HCEC 1CT (cell line): Measurements from ENCODE around the gene GPX3.

Source experiments
- DNase-seq: peaks from one replicate; pipeline ENCODE4 v3.0.0-alpha.2; 2017

GPX3 gene

GRCh38 chr5:151034422-151035379, 14.3 kb downstream of the GPX3 start:
- no peak for DNase-seq

GRCh38 chr5:151036556-151036955, 16.2 kb downstream of the GPX3 start:
- no peak for DNase-seq

DNA sequence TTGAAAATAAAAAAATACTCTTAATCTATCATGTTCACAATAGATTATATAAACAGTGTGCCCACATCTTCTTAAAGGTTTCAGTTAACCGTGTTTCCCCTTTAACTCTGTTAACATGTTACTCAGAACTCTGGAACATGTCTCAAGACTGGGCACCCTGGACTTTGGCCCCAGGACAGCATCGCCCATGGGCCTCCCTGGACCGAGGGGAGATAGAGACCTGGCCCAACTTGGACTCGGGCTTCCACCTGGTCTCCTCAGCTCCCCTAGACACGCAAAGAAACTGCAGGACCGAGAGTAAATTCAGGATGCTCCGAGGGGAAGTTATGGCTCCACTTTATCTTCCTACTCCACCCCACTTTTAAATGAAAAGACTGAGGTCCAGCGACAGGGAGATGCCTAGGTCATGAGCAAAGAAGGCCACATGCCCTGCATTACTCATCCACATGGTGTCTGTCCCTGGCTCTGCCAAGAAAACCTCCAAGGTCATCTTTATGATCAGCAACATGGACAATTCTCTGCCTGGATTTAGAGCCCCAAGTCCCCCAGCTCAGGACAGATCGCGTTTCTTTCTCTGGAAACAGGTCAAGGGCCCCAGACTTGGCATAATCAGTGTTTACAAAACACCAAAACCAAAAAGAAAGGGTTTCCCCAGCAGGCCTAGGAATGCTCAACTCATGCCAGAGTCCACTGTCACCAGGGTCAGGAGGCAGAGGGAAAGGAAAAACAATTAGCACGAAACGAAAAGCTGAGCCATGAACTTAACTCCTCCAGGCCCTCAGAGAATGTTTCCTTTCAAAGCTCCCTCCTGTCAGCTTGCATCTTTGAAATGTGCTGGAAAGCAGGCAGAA, 17.4 kb downstream of the GPX3 start:
- peak; percentile 53 for DNase-seq

- no peak for DNase-seq
Measured at GRCh38 chr5:151038412-151038745, 18.0 kb downstream of the GPX3 start.

DNA sequence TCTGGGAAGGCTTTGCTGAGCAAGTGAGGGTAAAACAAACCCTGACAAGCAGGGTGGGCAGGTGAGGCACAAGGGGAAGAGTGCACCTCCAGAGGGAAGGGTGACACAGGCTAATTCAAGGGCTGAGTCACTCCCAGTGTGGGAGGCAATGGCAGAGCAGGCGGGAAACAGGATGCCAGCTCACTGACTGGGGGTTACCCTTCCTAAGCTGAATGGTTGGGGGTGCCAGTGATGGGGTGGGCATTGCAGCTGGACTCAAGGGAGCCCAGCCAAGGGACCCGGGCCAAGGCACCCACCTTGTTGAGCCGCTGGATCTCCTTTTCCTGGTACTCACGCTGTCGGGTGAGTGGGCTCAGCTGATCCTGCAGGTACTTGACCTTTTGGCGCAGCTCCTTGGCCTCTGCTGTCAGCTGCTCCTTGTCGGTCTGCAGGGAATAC, 18.4 kb downstream of the GPX3 start:
- DNase-seq, result no peak

- DNase-seq, result no peak
Measured at GRCh38 chr5:151039665-151040064, 19.3 kb downstream of the GPX3 start.

- peak; percentile 57 for DNase-seq
Measured at GRCh38 chr5:151040211-151040747, 19.9 kb downstream of the GPX3 start.

- no peak for DNase-seq
Measured at GRCh38 chr5:151041577-151042268, 21.3 kb downstream of the GPX3 start.

- DNase-seq, result no peak
Measured at GRCh38 chr5:151042453-151043093, 22.2 kb downstream of the GPX3 start.

DNA sequence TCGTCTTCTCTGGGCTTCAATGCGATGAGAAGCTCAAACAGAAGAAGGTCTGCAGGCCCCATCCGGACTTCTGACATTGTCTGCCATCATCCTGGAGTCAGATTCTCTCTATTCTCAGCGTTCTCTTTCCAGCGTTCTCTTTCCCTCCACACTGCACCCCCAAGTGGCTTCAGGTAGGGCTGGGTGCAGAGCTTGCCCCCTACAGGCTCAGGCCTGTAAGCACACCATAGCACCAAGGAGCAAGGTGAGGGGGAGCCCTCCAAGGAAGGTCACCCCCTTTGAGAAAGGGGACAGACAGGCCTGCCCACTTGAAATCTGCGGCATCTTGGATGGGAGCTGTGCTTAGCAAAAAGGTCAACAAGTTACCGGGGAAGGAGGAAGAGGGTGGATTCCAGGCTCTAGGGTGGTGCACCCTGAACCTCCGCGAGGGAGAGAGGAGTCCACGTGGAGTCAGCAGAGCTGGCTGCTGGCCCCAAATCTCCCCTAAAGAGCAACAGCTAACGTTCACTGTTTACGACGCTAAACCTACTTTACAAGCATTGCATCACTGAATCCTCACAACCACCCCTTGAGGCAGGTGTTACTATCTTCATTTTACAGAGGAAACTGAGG, 27.5 kb downstream of the GPX3 start:
- no peak for DNase-seq

DNA sequence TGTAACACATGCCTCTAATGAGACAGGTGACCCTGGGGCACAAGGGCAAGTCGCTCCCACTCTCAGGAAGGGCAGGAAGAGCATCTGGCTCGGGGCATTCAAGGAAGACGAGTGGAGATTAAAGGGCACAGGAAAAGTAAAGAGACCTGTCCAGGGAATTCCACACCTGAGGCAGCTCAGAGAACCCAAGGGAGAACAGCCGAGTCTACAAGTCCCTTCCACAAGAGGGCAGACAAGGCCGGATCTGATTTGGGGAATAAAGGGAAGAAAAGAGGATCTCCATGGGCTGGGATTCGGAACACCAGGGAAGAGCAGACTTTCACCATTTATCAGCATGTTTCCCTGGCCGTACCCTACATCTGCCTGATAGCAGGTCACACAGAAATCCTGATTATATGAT, 28.1 kb downstream of the GPX3 start:
- DNase-seq, result no peak

GRCh38 chr5:151051066-151051930, 30.9 kb downstream of the GPX3 start:
- peak; percentile 70 for DNase-seq

DNA sequence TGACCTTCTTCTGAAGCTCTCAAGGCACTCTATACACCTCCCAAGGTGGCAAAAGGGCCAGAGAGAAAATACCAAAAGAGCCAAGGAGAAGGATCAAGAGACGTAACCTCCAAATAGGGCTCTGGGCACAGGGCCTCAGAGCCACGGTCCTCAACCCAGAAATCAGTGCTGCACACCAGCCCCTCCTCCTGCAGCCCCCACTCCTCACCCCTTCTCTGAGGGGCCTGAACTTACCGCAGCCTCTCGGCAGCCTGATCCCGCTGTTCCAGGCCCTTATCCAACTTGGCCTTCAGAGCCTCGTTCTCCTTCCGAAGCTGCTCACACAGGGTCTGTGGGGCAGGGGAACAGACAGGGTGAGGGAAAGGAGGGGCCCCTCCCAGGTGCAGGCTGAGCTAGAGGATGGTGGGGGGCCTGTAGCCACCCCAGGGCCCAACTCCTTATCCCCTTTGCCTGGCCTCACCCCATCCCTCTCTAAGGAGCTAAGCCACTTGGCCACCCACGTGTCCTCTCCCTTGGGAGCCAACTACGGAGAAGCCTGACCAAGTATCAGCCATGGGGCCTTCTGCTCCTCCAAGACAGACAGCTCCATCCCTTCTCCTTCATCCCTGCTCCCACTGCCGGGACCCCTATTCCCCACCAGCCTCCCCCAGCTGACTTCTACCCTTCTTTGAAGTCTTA, 31.7 kb downstream of the GPX3 start:
- no peak for DNase-seq

DNA sequence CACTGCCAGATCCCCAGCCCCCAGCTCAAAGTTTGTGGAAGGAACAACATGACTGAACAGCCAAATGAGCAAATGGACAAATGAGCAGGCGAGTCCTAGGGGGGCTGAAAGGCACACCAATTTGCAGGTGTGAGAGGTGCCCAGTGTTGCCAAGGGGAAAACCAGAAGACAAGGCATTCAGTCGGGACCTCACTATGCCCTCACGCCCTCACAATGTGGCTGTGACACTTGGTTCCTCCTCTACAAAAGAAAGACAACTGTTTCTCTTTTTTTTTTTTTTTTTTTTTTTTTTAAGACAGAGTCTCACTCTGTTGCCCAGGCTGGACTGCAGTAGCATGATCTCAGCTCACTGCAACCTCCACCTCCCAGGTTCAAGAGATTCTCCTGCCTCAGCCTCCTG, 32.4 kb downstream of the GPX3 start:
- DNase-seq, result no peak

GRCh38 chr5:151053796-151054462, 33.5 kb downstream of the GPX3 start:
- no peak for DNase-seq

DNA sequence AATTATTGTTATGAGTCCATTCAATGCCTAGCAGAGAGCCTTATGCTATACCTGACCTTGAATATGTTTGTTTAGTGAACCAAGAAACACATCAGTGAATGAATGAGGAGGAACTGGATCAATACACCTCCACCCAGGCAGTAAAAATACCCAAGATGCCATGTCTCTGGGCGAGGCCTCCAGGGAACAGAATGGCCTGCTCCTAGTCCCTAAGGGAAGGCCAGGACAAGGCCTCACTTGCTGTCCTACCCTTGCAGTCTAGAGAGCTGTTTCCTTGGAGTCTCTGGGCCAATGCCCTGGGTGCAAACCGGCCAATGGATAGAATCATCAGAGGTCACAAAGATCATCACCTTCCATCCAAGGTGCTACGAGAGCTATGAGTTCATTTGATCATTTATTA, 34.3 kb downstream of the GPX3 start:
- no peak for DNase-seq

GRCh38 chr5:151055336-151055735, 34.9 kb downstream of the GPX3 start:
- no peak for DNase-seq

DNA sequence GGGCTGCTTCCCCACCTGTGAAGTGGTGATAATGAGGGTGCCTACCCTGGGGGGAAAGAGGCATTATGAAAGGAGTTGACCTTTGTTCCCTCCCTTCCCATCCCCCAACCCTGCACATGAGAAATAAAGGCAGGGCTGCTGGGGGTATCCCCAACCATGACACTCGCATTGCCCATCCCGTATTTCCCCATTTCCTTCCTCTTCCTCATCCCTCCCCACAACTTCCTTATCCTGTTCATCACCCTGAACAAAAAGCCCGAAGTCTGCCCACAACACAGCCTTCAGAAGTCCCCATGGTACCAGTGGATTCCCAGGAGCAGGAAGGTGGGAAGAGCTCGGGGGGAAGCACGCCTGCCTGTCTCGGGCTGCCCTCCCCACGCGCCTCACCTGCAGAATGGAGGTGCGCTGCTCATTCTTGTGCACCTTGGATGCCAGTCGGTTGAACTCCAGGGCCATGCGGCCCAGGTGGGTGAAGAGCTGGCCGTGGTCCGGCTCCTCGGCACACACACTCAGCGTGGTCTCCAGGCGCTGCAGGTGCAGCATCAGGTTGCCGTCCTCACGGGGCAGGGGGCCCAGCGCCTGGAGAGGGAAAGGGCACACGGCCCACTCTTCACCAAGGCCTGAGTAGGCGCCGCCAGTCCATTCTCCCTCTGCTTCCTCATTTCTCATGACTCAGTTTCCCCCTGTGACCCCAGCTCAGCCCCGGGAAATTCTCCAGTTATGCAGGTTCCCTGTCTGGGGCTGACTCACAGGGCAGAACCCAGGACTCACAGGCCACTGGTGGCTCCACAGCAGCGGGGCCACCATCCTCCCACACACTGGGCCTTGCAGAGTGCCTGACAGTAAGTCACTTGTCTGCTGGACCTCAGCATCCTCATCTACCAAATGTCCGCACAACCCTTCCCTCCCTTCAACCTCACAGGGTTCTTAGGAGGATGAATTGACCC, 36.3 kb downstream of the GPX3 start:
- DNase-seq, result no peak

DNA sequence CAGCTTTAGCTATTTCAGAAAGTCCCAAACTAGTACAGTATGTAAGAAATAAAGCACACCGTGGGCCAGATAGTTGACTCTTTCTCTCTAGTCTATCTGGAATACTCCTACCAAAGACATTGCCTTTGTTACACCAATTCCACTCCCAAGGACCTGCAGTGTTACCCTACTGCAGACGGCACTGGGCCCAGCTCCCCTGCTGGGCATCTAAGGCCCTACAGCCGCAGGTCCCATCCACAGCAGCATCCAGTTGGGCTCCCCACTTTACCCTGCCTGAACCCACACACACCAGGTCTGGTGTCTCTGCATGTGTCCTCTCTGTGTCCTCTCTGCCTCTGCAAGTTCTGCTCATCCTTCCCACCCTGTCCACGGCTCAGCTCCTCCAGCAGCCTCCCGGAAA, 37.9 kb downstream of the GPX3 start:
- DNase-seq, result no peak
